Measurements from ENCODE around the gene OST4. TPM values are rescaled to one million over a fixed set of nuclear protein-coding genes. Genes with fewer than 3 reads are reported as not detected.

Gene OST4
- total RNA-seq, 1 donor from 2014 or later = 395 TPM

DNA sequence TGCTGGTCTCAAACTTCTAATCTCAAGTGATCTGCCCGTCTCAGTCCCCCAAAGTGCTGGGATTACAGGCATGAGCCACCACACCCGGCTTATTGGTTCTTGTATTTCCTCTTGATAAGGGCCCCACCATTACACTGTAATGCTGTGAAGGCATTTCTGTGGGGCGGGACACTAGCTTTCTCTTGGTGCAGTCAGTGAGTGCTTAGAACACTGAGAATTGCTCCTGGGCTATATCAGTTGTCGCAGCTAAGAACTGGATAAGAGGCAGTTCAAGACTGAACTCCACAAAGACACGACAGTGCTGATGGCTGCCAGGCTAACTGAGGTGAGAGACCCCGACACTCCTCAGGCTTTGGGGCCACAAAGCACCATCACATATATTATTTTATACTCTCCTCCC, 17.2 kb upstream of the OST4 start:
- Histone ChIP-seq H2AFZ (ENCODE audit: low read depth, low read length) (no peak overlapping the region), H3K79me2 (ENCODE audit: insufficient read depth, low read length) (no peaks in the 10 kb centered on the region), H3K27me3 (ENCODE audit: insufficient read depth, low read length) (no peaks in the 10 kb centered on the region), H4K20me1 (ENCODE audit: insufficient read depth, low read length) (peaks cover 3% of the 10 kb centered on the region), H3K4me3 (ENCODE audit: insufficient read depth, low read depth, low read length) (no peak overlapping the region), H3K4me1 (ENCODE audit: insufficient read depth, low read length) (peaks cover 19% of the 10 kb centered on the region), H3K36me3 (ENCODE audit: insufficient read depth, low read length) (no peaks in the 10 kb centered on the region), H3K9me3 (ENCODE audit: insufficient read depth, low read depth, low read length) (no peaks in the 10 kb centered on the region), H3K4me2 (ENCODE audit: low read length) (no peak overlapping the region), H3K27ac (ENCODE audit: low read depth, low read length) (no peak overlapping the region), H3K9ac (ENCODE audit: low read length) (no peak overlapping the region)
- no peak for TF ChIP-seq EZH2 (IDR thresholded peaks at IDR 0.05; ENCODE audit: insufficient read depth, low read length)
- TF ChIP-seq, protein P1, sequence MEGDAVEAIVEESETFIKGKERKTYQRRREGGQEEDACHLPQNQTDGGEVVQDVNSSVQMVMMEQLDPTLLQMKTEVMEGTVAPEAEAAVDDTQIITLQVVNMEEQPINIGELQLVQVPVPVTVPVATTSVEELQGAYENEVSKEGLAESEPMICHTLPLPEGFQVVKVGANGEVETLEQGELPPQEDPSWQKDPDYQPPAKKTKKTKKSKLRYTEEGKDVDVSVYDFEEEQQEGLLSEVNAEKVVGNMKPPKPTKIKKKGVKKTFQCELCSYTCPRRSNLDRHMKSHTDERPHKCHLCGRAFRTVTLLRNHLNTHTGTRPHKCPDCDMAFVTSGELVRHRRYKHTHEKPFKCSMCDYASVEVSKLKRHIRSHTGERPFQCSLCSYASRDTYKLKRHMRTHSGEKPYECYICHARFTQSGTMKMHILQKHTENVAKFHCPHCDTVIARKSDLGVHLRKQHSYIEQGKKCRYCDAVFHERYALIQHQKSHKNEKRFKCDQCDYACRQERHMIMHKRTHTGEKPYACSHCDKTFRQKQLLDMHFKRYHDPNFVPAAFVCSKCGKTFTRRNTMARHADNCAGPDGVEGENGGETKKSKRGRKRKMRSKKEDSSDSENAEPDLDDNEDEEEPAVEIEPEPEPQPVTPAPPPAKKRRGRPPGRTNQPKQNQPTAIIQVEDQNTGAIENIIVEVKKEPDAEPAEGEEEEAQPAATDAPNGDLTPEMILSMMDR (IDR thresholded peaks at IDR 0.05; ENCODE audit: insufficient read depth, low read depth, low read length) = no peak
- no peak overlapping the region for H3K4me3 Mint-ChIP-seq (ENCODE audit: unreplicated experiment)
- no peak for FAIRE-seq
- peaks cover 1% of the 10 kb centered on the region for H3K9me3 Mint-ChIP-seq (ENCODE audit: unreplicated experiment)
- no peaks in the 10 kb centered on the region for H3K36me3 Mint-ChIP-seq (ENCODE audit: low read depth, unreplicated experiment)
- peaks cover 22% of the 10 kb centered on the region for H3K27me3 Mint-ChIP-seq (ENCODE audit: low read depth, unreplicated experiment)
- no peak for DNase-seq (ENCODE audit: low read depth)
- peak overlapping the region; percentile 18 for H3K27ac Mint-ChIP-seq (ENCODE audit: unreplicated experiment)
- H3K4me1 Mint-ChIP-seq (ENCODE audit: low read depth, unreplicated experiment) = no peaks in the 10 kb centered on the region

DNA sequence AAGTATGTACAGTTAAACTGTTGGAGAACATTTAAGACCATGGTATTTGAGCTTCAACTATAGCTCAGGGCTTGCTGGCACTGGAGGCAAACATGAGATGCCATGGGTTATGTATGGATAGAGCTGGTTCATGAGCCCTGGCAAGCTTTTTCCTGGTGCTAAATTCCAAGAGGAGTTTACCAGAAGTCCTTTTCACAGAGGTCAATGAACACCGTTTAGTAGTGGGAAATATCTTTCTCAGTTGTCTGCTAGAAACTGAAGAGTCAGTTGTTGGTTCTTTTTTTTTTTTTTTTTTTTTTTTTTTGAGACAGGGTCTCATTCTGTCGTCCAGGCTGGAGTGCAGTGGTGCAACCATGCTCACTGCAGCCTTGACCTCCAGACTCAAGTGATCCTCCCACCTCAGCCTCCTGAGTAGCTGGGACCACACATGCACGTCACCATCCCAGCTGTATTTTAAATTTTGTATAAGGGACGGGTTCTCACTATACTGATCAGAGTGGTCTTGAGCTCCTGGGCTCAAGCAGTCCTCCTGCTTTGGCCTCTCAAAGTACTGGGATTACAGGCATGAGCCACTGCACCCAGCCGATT, 16.5 kb upstream of the OST4 start:
- Histone ChIP-seq H3K4me1 (ENCODE audit: insufficient read depth, low read length) (peaks cover 19% of the 10 kb centered on the region), H4K20me1 (ENCODE audit: insufficient read depth, low read length) (peaks cover 3% of the 10 kb centered on the region), H3K4me3 (ENCODE audit: insufficient read depth, low read depth, low read length) (no peak overlapping the region), H2AFZ (ENCODE audit: low read depth, low read length) (no peak overlapping the region), H3K27ac (ENCODE audit: low read depth, low read length) (no peak overlapping the region), H3K4me2 (ENCODE audit: low read length) (no peak overlapping the region), H3K36me3 (ENCODE audit: insufficient read depth, low read length) (peaks cover 2% of the 10 kb centered on the region), H3K9ac (ENCODE audit: low read length) (no peak overlapping the region), H3K27me3 (ENCODE audit: insufficient read depth, low read length) (no peaks in the 10 kb centered on the region), H3K9me3 (ENCODE audit: insufficient read depth, low read depth, low read length) (no peaks in the 10 kb centered on the region), H3K79me2 (ENCODE audit: insufficient read depth, low read length) (no peaks in the 10 kb centered on the region)
- DNase-seq (ENCODE audit: low read depth) = no peak
- Mint-ChIP-seq H3K27ac (ENCODE audit: unreplicated experiment) (no peak overlapping the region), H3K4me3 (ENCODE audit: unreplicated experiment) (no peak overlapping the region), H3K4me1 (ENCODE audit: low read depth, unreplicated experiment) (peaks cover 2% of the 10 kb centered on the region), H3K36me3 (ENCODE audit: low read depth, unreplicated experiment) (no peaks in the 10 kb centered on the region), H3K27me3 (ENCODE audit: low read depth, unreplicated experiment) (peaks cover 21% of the 10 kb centered on the region), H3K9me3 (ENCODE audit: unreplicated experiment) (no peaks in the 10 kb centered on the region)
- no peak for TF ChIP-seq EZH2 (IDR thresholded peaks at IDR 0.05; ENCODE audit: insufficient read depth, low read length)
- TF ChIP-seq, protein P1 (IDR thresholded peaks at IDR 0.05; ENCODE audit: insufficient read depth, low read depth, low read length) = no peak
- FAIRE-seq = no peak

Measured in astrocyte (in vitro differentiated cells and primary cell).